SU-DHL-6 (cell line): Measurements from ENCODE around the gene ITGA6.

Source experiments
- EZH2phosphoT487 ChIP-seq: fragments of 200-600 bp; sonication (generic), shearing (Covaris generic); conservative IDR thresholded peaks from 2 replicates; pipeline ENCODE4 v1.6.1; 2018; ENCODE audit warnings: mild to moderate bottlenecking, antibody characterized with exemption, low read length, moderate library complexity, mixed read lengths
- TF ChIP-seq, protein P1 (sequence below): fragments of 200-600 bp; sonication (generic); IDR thresholded peaks from one replicate; pipeline ENCODE4 v1.5.1; 2017; ENCODE audit warnings: antibody characterized with exemption, mild to moderate bottlenecking, low read length, moderate library complexity; ENCODE audit not compliant: insufficient read depth, poor library complexity, severe bottlenecking

DNA sequence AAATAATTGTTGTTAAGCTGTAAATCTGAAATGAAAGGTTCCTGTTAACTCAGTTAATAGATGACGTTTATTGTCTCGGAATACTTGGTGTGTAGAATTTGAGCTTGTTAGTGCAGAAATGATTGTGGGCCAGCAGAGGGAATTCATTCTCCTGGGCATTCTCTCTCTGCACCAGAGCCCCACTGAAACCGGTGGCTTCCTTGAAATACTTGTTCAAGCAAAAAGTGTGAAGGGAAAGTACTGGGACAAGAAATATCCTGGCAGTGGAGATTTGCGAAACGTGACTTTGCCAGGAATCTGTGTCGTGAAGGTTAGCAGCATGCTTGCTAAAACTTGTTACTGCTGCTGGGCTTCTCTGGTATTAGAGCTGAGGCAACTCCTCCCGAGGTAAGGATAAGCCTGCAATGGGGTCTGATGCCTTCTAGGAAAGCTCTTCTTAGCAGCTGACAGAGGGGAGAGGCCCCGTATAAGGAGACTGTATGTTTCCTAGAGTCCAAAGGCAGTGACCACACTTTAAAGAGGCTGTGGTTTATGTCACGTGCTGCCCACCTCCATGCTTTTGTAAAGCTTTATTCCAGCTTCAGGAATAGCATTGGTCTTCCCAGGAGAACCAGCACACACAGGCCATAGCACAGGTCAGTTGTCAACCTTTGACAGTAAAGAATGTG is 2.0 kb downstream of the ITGA6 start:
- TF ChIP-seq, protein P1, sequence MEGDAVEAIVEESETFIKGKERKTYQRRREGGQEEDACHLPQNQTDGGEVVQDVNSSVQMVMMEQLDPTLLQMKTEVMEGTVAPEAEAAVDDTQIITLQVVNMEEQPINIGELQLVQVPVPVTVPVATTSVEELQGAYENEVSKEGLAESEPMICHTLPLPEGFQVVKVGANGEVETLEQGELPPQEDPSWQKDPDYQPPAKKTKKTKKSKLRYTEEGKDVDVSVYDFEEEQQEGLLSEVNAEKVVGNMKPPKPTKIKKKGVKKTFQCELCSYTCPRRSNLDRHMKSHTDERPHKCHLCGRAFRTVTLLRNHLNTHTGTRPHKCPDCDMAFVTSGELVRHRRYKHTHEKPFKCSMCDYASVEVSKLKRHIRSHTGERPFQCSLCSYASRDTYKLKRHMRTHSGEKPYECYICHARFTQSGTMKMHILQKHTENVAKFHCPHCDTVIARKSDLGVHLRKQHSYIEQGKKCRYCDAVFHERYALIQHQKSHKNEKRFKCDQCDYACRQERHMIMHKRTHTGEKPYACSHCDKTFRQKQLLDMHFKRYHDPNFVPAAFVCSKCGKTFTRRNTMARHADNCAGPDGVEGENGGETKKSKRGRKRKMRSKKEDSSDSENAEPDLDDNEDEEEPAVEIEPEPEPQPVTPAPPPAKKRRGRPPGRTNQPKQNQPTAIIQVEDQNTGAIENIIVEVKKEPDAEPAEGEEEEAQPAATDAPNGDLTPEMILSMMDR = no peak
- TF ChIP-seq EZH2phosphoT487 = no peak
